HepG2 (cell line): ENCODE measurements around the gene TPRA1. TPM values are rescaled to one million over a fixed set of nuclear protein-coding genes. Genes with fewer than 3 reads are reported as not detected.

Source experiments
- AFF4 ChIP-seq: sonication (generic); formaldehyde crosslinking; IDR thresholded peaks from 2 replicates; pipeline ENCODE4 v1.4.0; 2020; ENCODE audit warnings: missing genetic modification reagents
- GTF3A ChIP-seq: sonication (generic); formaldehyde crosslinking; conservative IDR thresholded peaks from 2 replicates; pipeline ENCODE4 v1.4.0; 2020; ENCODE audit warnings: mild to moderate bottlenecking, missing genetic modification reagents
- HDAC1 ChIP-seq: sonication (generic); formaldehyde crosslinking; IDR thresholded peaks from 2 replicates; pipeline ENCODE4 v1.5.1; 2020; ENCODE audit warnings: mild to moderate bottlenecking, missing genetic modification reagents
- HNF4A ChIP-seq: sonication (generic); formaldehyde crosslinking; IDR thresholded peaks from 2 replicates; pipeline ENCODE4 v1.4.0; 2020; ENCODE audit warnings: missing genetic modification reagents
- NBN ChIP-seq: fragments of 450-650 bp; conservative IDR thresholded peaks from 2 replicates; pipeline ENCODE4 v1.6.1; 2017
- NKX3-1 ChIP-seq: sonication (generic); formaldehyde crosslinking; IDR thresholded peaks from 2 replicates; pipeline ENCODE4 v1.5.0; 2020; ENCODE audit warnings: missing genetic modification reagents
- ONECUT2 ChIP-seq: sonication (generic); formaldehyde crosslinking; IDR thresholded peaks from 2 replicates; pipeline ENCODE4 v1.4.0; 2020; ENCODE audit warnings: missing genetic modification reagents
- PAWR ChIP-seq: sonication (generic); formaldehyde crosslinking; IDR thresholded peaks from 2 replicates; pipeline ENCODE4 v1.4.0; 2020; ENCODE audit warnings: missing genetic modification reagents, mild to moderate bottlenecking, borderline replicate concordance
- PLSCR1 ChIP-seq: sonication (generic); formaldehyde crosslinking; IDR thresholded peaks from 2 replicates; pipeline ENCODE4 v1.5.0; 2020; ENCODE audit warnings: missing genetic modification reagents, mild to moderate bottlenecking, borderline replicate concordance
- PRPF4 ChIP-seq: fragments of 200-400 bp; formaldehyde crosslinking; IDR thresholded peaks from 2 replicates; pipeline ENCODE4 v1.6.1; 2016; ENCODE audit warnings: low read length, low read depth; ENCODE audit not compliant: poor library complexity, severe bottlenecking
- RBFOX2 ChIP-seq: fragments of 200-400 bp; formaldehyde crosslinking; IDR thresholded peaks from 2 replicates; pipeline ENCODE4 v1.6.1; 2017; ENCODE audit warnings: low read depth, mild to moderate bottlenecking, low read length
- SYNCRIP ChIP-seq: fragments of 200-400 bp; formaldehyde crosslinking; IDR thresholded peaks from 2 replicates; pipeline ENCODE4 v1.6.1; 2018; ENCODE audit warnings: mild to moderate bottlenecking, low read depth, low read length; ENCODE audit not compliant: insufficient read depth
- ZBTB21 ChIP-seq: sonication (generic); formaldehyde crosslinking; IDR thresholded peaks from 2 replicates; pipeline ENCODE4 v1.4.0; 2020; ENCODE audit warnings: missing genetic modification reagents
- ZFP41 ChIP-seq: sonication (generic); formaldehyde crosslinking; IDR thresholded peaks from 2 replicates; pipeline ENCODE4 v1.4.0; 2020; ENCODE audit warnings: mild to moderate bottlenecking, missing genetic modification reagents, borderline replicate concordance
- ZFX ChIP-seq: sonication (generic); formaldehyde crosslinking; IDR thresholded peaks from 2 replicates; pipeline ENCODE4 v1.4.0; 2020; ENCODE audit warnings: mild to moderate bottlenecking, low read depth, missing genetic modification reagents, moderate library complexity
- ZNF460 ChIP-seq: sonication (generic); formaldehyde crosslinking; IDR thresholded peaks from 2 replicates; pipeline ENCODE4 v1.5.1; 2020; ENCODE audit warnings: missing genetic modification reagents, mild to moderate bottlenecking, borderline replicate concordance
- ZNF501 ChIP-seq: sonication (generic); formaldehyde crosslinking; IDR thresholded peaks from 2 replicates; pipeline ENCODE4 v1.5.1; 2020; ENCODE audit warnings: mild to moderate bottlenecking, moderate library complexity, missing genetic modification reagents
- ZNF550 ChIP-seq: sonication (generic); formaldehyde crosslinking; IDR thresholded peaks from 2 replicates; pipeline ENCODE4 v1.4.0; 2020; ENCODE audit warnings: mild to moderate bottlenecking, missing genetic modification reagents, borderline replicate concordance
- polyA plus RNA-seq, 8 experiments: library from polyadenylated mRNA; depleted of rRNA in 3 of 8; stranded (reverse) in 7 of 8; unstranded in 1 of 8; fragments of >200 nt; fragmentation: Illumina TruSeq in 4 of 8; extraction: Trizol in 4 of 8; gene quantifications; 2 replicates each; pipeline versions ENCODE4 v1.2.1 to v1.2.3, GENCODE V29; 2011 to 2016; ENCODE audit warnings: low read depth in 4 of 8, missing spikeins in 1 of 8, mixed read lengths in 1 of 8; ENCODE audit not compliant: insufficient read depth in 1 of 8
- total RNA-seq, 5 experiments: library from RNA; depleted of rRNA; stranded (reverse); fragments of >200 nt; fragmentation: Illumina TruSeq; extraction: Trizol; gene quantifications; 2 replicates each; pipeline ENCODE4 v1.2.3, GENCODE V29; 2016; ENCODE audit warnings: low read depth in 1 of 5

The TPRA1 gene
- total and polyA plus RNA-seq, 2 of the 13 experiments (the other 11 are each of a cell fraction or from before 2014, with no cell fraction given) = 25.4 to 25.8 TPM

GRCh38 chr3:127628788-127629466 lies 38.4 kb upstream of the TPRA1 start, which contains the start of gene PODXL2 (continued):
- TF ChIP-seq ZNF550 (CRISPR knock-in tag) (no peak), NBN (no peak), AFF4 (CRISPR knock-in tag) (no peak), PRPF4 (no peak), HNF4A (CRISPR knock-in tag) (no peak), PAWR (CRISPR knock-in tag) (no peak), ZFP41 (no peak), RBFOX2 (0 out of 2 replicates have a peak, but pooled peaks have one; percentile 39), PLSCR1 (no peak), ONECUT2 (CRISPR knock-in tag) (no peak), SYNCRIP (no peak), HDAC1 (CRISPR knock-in tag) (no peak), ZNF460 (no peak), ZNF501 (0 out of 2 replicates have a peak, but pooled peaks have one; percentile 31), ZBTB21 (CRISPR knock-in tag) (no peak), NKX3-1 (CRISPR knock-in tag) (peak; percentile 82; the same call in 1 of the 2 replicates), ZFX (CRISPR knock-in tag) (peak; percentile 63; the same call in 1 of the 2 replicates), GTF3A (CRISPR knock-in tag) (no peak)
